Panc1 (cell line): ENCODE data around the gene FOXO1. TPM values are rescaled to one million over a fixed set of nuclear protein-coding genes. Genes with fewer than 3 reads are reported as not detected.

ENCODE experiments used
- ATAC-seq: fragments of 200-7000 bp; cut with Tn5 transposase; 2 replicates; pipeline ENCODE4 v1.9.1; 2020; ENCODE audit warnings: mild to moderate bottlenecking, moderate library complexity
- BruUV-seq: library from RNA; stranded (reverse); fragments of 400-500 nt; replicated peaks from 2 replicates; lab custom pipeline; 2021; lab: Mats Ljungman, UMichigan
- CTCF ChIA-PET: fragments of 300-600 bp; sonication (Branson Sonifier 250); formaldehyde crosslinking; loops from one replicate; lab custom pipeline; 2022; ENCODE audit warnings: antibody characterized with exemption; lab: Charles Lee
- POLR2A ChIA-PET: fragments of 300-600 bp; sonication (Branson Sonifier 250); formaldehyde crosslinking; loops from one replicate; lab custom pipeline; 2022; ENCODE audit warnings: antibody characterized with exemption; lab: Charles Lee
- DNase-seq: peaks from one replicate; pipeline ENCODE4 v3.0.0-alpha.2; 2010; ENCODE audit warnings: low read depth, low spot score
- H3K27ac ChIP-seq: 2 replicates; pipeline ENCODE4 v1.5.1; 2011; ENCODE audit warnings: mild to moderate bottlenecking, low read length, inconsistent platforms
- H3K27me3 ChIP-seq: fragments of 200-500 bp; sonication (Bioruptor generic); 2 replicates; pipeline ENCODE4 v1.6.0; 2014; ENCODE audit warnings: low read length, inconsistent platforms; ENCODE audit not compliant: control insufficient read depth, insufficient read depth
- H3K36me3 ChIP-seq: fragments of 200-500 bp; sonication (Bioruptor generic); 2 replicates; pipeline ENCODE4 v1.5.1; 2014; ENCODE audit warnings: inconsistent platforms, mild to moderate bottlenecking, low read length, moderate library complexity; ENCODE audit not compliant: control insufficient read depth, insufficient read depth
- H3K4me1 ChIP-seq: 2 replicates; pipeline ENCODE4 v1.5.1; 2011; ENCODE audit warnings: inconsistent platforms, mild to moderate bottlenecking, low read length, moderate library complexity; ENCODE audit not compliant: control insufficient read depth, insufficient read depth
- H3K4me3 ChIP-seq, 2 experiments: 2 replicates each; pipeline ENCODE4 v1.5.1; 2011 to 2012; ENCODE audit warnings: low read depth in 2 of 2, low read length in 2 of 2, mild to moderate bottlenecking in 2 of 2, inconsistent platforms in 1 of 2, moderate library complexity in 1 of 2
- H3K9me3 ChIP-seq: fragments of 200-500 bp; sonication (Bioruptor generic); 2 replicates; pipeline ENCODE4 v1.5.1; 2014; ENCODE audit warnings: low read depth, mild to moderate bottlenecking, inconsistent platforms, low read length, moderate library complexity; ENCODE audit not compliant: control insufficient read depth, insufficient read depth
- CTCF ChIP-seq: fragments of 450-650 bp; IDR thresholded peaks from 2 replicates; pipeline ENCODE4 v1.5.1; 2017; ENCODE audit warnings: mild to moderate bottlenecking
- POLR2AphosphoS5 ChIP-seq: IDR thresholded peaks from 2 replicates; pipeline ENCODE4 v1.6.1; 2012; ENCODE audit warnings: mild to moderate bottlenecking, low read depth, low read length, moderate library complexity
- REST ChIP-seq, 2 experiments: IDR thresholded peaks; 2 replicates each; pipeline ENCODE4 v1.6.1; 2011 to 2012; ENCODE audit warnings: low read depth in 2 of 2, control low read depth in 1 of 2, low read length in 1 of 2, mild to moderate bottlenecking in 1 of 2, moderate library complexity in 1 of 2; ENCODE audit not compliant: insufficient read depth in 1 of 2
- SIN3A ChIP-seq: IDR thresholded peaks from 2 replicates; pipeline ENCODE4 v1.6.1; 2012; ENCODE audit warnings: low read depth, mild to moderate bottlenecking, low read length, moderate library complexity, borderline replicate concordance; ENCODE audit not compliant: insufficient read depth
- TCF7L2 ChIP-seq: IDR thresholded peaks from 2 replicates; pipeline ENCODE4 v1.6.1; 2011; ENCODE audit warnings: mild to moderate bottlenecking, low read depth, low read length, inconsistent platforms
- in situ Hi-C: cut with HindIII; loops from 2 replicates; pipeline ENCODE4 v1.10.0; 2016; ENCODE audit warnings: low sequenced_read_pairs, low pct_unique_long_range_greater_than_20kb
- intact Hi-C: fragments of 100-400 bp; cut with micrococcal nuclease; formaldehyde crosslinking; loops from one replicate; pipeline ENCODE4 v1.10.0; 2022; ENCODE audit not compliant: unreplicated experiment
- total RNA-seq: library from RNA; stranded (reverse); gene quantifications from one replicate; pipeline ENCODE4 v1.2.1, GENCODE V29; 2021; ENCODE audit not compliant: unreplicated experiment

Gene FOXO1
- total RNA-seq, 1 experiment from 2014 or later: 2.1 TPM

- no TSS peak for BruUV-seq
- CTCF ChIA-PET: no interaction called here
- in situ Hi-C loops: no loop called here
Measured at GRCh38 chr13:40637643-40638042, 28.8 kb downstream of the FOXO1 start.

DNA sequence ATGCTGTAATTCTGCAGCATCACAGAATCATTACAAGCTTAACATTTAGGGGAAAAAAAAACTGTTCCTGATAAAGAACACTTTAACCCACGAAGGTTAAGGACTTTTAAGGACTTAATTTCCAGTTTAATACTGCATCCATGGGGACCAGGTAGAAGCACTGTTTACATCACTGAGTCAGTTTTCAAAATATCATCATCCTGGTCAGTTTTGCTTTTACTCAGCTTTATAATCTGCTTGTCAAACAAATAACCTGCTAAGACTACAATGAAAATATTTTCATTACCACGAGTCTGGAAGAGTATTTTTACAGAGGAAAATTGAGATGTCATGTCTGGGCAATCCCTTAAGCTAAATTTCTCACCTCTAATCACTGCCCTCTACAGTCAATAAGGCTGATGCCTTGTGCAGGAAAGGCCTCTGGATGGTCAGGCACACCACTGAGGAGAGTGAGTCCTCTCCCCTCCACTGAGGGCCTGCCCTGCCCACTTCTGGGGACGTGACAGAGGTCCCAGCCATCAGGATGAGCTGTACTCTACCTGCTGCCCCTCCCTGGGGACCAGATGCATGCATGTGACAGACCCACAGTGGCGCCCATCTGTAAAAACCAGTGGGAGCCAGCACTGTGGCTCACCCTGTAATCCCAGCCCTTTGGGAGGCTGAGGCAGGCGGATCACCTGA, 31.0 kb downstream of the FOXO1 start:
- in situ Hi-C loops (no loop called here), intact Hi-C loops (no loop called here)
- TF ChIP-seq REST (IDR thresholded peaks at IDR 0.05; ENCODE audit: insufficient read depth in 1 of 2, low read depth in 2 of 2, low read length in 1 of 2): no peak
- no peak for TF ChIP-seq SIN3A
- no peak for TF ChIP-seq CTCF
- TF ChIP-seq POLR2AphosphoS5: no peak
- TF ChIP-seq TCF7L2: no peak
- ATAC-seq (no peak), DNase-seq (no peak)
- no peaks in the 10 kb centered on the region for H3K9me3 ChIP-seq
- no peaks in the 10 kb centered on the region for H3K4me1 ChIP-seq
- no peak overlapping the region for H3K4me3 ChIP-seq
- ChIA-PET POLR2A (no interaction called here), CTCF (no interaction called here)
- no TSS peak for BruUV-seq
- H3K27me3 ChIP-seq: no peaks in the 10 kb centered on the region
- no peaks in the 10 kb centered on the region for H3K36me3 ChIP-seq
- no peak overlapping the region for H3K27ac ChIP-seq

More at GRCh38 chr13:40637643-40638042, 28.8 kb downstream of the FOXO1 start:
- intact Hi-C loops: no loop called here
- H3K27ac ChIP-seq: no peak overlapping the region
- ATAC-seq (no peak), DNase-seq (no peak)
- TF ChIP-seq TCF7L2: no peak
- no peak for TF ChIP-seq SIN3A
- TF ChIP-seq REST (IDR thresholded peaks at IDR 0.05; ENCODE audit: insufficient read depth in 1 of 2, low read depth in 2 of 2, low read length in 1 of 2): no peak
- TF ChIP-seq POLR2AphosphoS5: no peak
- TF ChIP-seq CTCF: no peak
- POLR2A ChIA-PET: no interaction called here
- no peaks in the 10 kb centered on the region for H3K36me3 ChIP-seq
- no peaks in the 10 kb centered on the region for H3K4me1 ChIP-seq
- H3K27me3 ChIP-seq: no peaks in the 10 kb centered on the region
- H3K4me3 ChIP-seq: no peak overlapping the region
- H3K9me3 ChIP-seq: no peaks in the 10 kb centered on the region
